IPS-18c (cell line): ENCODE data around the gene PDCL3.

Experiments
- H3K4me3 ChIP-seq: 2 replicates; pipeline ENCODE4 v1.7.0; 2013; ENCODE audit warnings: low read depth, mild to moderate bottlenecking, low read length, moderate library complexity; ENCODE audit not compliant: insufficient read depth
- H3K9me3 ChIP-seq: one replicate; pipeline ENCODE4 v1.6.1; 2013; ENCODE audit warnings: mild to moderate bottlenecking, low read length, moderate library complexity; ENCODE audit not compliant: control insufficient read depth, insufficient read depth

The PDCL3 gene

DNA sequence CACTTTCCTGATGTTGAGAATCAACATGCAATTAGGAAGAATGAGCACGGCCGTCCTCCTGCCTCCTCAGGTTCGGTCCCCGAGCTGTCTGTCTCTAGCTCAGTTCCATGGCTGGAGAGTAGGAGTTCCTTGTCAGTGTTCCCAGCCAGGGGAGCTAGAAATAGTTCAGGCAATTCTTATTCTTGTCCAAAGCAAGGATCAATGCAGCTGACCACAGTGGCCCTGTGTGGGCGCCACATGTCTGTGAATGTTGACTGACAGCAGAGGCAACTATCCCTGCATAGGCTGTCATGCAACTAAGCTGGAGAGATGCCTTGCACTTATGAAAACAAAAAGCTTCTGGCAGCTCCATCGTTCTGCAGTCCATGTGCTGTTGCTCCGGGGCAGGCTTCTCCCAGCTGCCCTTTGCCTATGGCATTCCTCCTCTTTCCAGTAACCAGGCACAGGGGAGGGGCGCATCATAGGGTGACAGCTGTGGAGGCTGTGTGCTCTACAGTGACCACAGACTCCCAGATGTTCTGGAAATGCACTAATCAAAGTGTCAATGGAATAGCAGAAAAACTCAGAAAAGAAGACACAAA is 58.7 kb downstream of the PDCL3 start:
- H3K9me3 ChIP-seq = peaks cover 5% of the 10 kb centered on the region

DNA sequence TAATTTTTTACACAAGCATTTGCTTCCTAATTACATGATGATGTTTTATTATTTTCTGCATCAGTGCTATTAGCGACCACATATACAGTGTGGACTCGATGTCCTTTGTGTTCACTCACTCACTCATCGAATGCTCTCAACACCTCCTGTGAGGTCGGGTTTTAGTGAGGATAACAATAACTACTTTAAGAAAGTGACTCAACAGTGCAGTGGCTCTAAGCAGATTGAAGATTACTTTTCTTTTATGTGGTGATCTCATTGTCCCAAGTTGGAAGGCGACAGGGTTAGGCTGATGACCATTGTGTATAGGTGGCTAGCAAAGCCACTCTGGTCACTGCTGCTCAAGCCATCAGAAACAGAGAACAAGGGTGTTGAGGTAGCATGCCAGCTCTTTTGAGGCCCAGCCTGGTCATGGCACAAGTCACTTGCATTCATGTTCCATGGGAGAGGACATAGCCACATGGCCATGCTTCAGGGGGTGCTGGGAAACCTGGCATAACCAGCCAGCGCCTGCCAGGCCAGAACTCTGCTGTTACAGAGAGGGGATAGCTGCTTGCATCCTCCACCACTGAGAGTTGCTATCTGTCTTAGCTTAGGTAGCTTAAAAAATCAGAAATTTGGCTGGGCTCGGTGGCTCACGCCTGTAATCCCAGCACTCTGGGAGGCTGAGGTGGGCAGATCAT is 60.4 kb downstream of the PDCL3 start:
- Histone ChIP-seq H3K4me3 (no peak overlapping the region), H3K9me3 (peaks cover 5% of the 10 kb centered on the region)

More for the DNA sequence above, 58.7 kb downstream of the PDCL3 start:
- H3K4me3 ChIP-seq = no peak overlapping the region

DNA sequence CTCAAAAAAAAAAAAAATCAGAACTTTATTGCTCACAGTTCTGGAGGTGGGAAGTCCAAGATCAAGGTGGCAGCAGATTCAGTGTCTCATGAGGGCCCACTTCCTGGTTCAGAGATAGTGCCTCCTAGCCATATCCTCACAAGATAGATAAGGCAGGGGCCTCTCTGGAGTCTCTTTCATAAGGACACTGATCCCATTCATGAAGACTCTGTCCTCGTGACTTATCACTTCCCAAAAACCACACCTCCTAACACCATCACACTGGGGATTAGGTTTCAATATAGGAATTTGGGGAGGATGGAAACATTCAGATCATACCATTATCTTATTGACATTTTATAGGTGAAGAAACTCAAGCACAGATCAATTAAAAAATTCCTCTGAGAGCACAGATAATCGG is 61.1 kb downstream of the PDCL3 start:
- Histone ChIP-seq H3K9me3 (peaks cover 5% of the 10 kb centered on the region), H3K4me3 (no peak overlapping the region)

DNA sequence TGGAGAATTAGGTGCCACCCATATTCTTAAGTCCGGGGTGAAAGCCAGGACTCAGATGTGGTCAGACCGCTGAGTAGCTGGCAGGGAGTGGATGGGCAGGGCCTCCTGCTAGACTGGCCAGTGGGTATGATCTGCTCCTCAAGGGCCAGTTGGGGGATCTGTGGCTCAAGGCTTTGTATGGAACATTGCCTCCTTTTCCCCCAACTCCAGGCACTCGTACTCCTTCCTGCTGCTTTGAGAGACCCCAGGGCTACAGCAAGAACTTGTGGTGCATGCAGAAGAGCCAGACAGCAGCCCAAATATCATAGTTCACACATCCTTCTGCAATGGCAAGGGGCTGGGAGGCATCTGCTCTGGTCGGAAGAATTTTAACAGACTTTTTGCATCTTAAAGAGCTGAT is 61.7 kb downstream of the PDCL3 start:
- H3K4me3 ChIP-seq = no peak overlapping the region
- H3K9me3 ChIP-seq = peaks cover 5% of the 10 kb centered on the region

DNA sequence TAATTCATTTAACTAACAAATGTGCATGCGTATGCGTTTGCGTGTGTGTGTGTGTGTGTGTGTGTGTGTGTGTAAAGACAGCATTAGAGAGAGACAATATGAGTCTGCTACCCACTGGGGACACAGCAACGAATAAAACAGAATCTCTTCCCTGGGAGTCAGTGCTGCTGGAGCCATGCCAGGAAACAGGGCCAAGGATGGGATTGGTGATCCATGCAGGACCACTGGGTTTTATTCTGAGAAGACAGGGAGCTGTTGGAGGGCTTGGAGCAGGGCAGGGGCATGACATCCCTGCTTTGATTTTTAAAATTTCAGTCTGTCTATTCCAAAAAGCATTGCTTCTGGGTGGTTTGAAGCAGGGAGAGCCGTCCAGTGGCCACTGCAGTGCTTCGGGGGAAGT is 62.9 kb downstream of the PDCL3 start:
- peaks cover 5% of the 10 kb centered on the region for H3K9me3 ChIP-seq
- no peak overlapping the region for H3K4me3 ChIP-seq
